ENCODE results near the gene STON1. TPM values are rescaled to one million over a fixed set of nuclear protein-coding genes. Genes with fewer than 3 reads are reported as not detected.

STON1 gene
- total and polyA plus RNA-seq, 4 donors: 16.5 to 19.5 (median 18.1) TPM

DNA sequence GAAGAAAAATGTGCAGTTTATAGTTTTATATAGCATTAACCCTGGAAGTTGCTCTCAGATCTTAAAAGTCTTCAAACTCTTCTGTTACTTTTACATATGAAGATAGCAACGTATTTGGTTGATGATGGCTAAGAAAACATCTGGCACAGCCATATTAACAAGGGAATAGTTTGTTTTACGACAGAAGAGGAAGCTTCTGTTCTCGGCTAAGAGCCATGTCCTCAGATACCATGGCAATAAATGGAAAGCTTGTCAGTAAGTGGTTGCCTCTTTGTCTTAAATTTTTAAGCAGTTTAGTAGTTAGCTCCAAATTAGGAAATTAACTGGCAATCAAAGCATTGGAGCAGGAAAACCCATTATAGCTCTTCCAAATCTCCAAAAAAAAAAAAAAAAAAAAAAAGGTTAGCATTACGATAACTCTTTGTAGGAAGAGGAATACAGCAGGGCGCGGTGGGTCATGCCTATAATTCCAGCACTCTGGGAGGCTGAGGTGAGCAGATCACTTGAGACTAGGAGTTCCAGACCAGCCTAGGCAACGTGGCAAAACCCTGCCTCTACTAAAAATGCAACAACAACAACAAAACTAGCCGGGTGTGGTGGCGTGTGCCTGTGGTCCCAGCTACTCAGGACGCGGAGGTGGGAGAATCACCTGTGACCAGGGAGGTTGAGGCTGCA is 4.5 kb upstream of the STON1 start:
- peaks cover 14% of the 10 kb centered on the region for H3K4me1 ChIP-seq (ENCODE audit: control insufficient read depth, insufficient read depth, low read length)

DNA sequence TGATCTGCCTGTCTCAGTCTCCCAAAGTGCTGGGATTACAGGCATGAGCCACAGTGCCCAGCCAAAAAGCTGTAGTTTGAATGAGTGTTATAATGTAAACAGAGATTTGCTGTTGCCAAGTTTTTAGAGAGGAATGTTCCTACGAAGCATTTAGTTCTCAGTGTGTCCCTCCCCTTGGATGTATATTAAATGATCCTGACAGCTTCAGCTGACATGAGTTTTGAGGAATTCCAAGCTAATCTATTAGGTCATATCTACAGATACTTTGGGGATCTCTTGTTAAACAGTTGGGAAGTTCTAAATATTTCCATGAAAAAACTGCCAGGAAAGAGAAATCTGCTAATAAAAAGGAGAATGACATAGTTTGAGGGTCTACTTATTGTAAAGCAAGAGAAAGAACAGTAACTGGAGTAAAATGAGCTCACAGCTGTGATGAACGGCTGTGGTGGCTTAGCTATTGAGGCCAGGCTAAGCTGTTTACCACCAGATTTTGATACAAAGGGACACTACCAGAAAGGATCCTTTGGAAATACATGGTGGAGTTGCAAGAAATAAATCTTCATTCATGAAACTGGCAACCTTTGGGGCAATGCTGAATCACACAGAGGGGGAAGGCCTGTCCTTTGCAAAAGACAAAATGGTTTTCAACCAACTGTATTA is 2.6 kb upstream of the STON1 start:
- WGBS (ENCODE audit: insufficient coverage): 37% methylated on average over 2 of the region's 2 CpGs

More for the DNA sequence above, 4.5 kb upstream of the STON1 start:
- H3K27me3 ChIP-seq (ENCODE audit: control insufficient read depth, insufficient read depth, low read length): no peaks in the 10 kb centered on the region
- H3K9me3 ChIP-seq (ENCODE audit: control insufficient read depth, insufficient read depth, low read length): no peaks in the 10 kb centered on the region
- no peak overlapping the region for H3K27ac ChIP-seq (ENCODE audit: low read depth, low read length)
- H3K36me3 ChIP-seq (ENCODE audit: control insufficient read depth, insufficient read depth, low read length): peaks cover 8% of the 10 kb centered on the region
- peak in 2 of 6 donors; percentile 43 to 84 for DNase-seq (ENCODE audit: low read depth in 4 of 6, low spot score in 6 of 6)
- WGBS (ENCODE audit: insufficient coverage): no CpG with 5 or more reads among the region's 11 CpGs
- no peak overlapping the region for H3K4me3 ChIP-seq (ENCODE audit: low read depth, low read length)

DNA sequence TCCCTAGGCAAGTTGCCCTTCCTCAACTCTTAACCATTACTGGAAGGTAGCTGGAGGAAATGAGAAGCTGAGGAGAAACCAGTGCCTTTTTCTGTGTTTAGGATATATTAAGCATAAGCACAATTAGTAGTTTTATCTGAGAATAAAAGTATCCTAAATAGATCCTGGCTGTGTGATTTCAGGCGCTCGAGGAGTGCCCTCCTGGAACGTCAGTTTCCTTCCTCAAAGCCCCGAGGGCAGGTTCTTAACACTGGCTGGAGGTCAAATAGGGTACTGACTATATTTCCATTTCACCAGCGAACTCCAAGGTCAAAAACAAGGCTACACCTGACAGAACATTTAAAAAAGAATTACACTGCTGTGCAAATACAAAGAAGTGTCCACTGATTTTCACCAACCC is 1.5 kb upstream of the STON1 start:
- Histone ChIP-seq H3K27me3 (ENCODE audit: control insufficient read depth, insufficient read depth, low read length) (no peaks in the 10 kb centered on the region), H3K36me3 (ENCODE audit: control insufficient read depth, insufficient read depth, low read length) (no peaks in the 10 kb centered on the region), H3K27ac (ENCODE audit: low read depth, low read length) (no peak overlapping the region), H3K9me3 (ENCODE audit: control insufficient read depth, insufficient read depth, low read length) (no peaks in the 10 kb centered on the region), H3K4me3 (ENCODE audit: low read depth, low read length) (no peak overlapping the region), H3K4me1 (ENCODE audit: control insufficient read depth, insufficient read depth, low read length) (peaks cover 21% of the 10 kb centered on the region)
- 88% methylated on average over 1 of the region's 5 CpGs for WGBS (ENCODE audit: insufficient coverage)
- no peak for DNase-seq (ENCODE audit: low read depth in 4 of 6, low spot score in 6 of 6)

More for the DNA sequence above, 2.6 kb upstream of the STON1 start:
- H3K4me3 ChIP-seq (ENCODE audit: low read depth, low read length): no peak overlapping the region
- no peaks in the 10 kb centered on the region for H3K36me3 ChIP-seq (ENCODE audit: control insufficient read depth, insufficient read depth, low read length)
- no peak overlapping the region for H3K27ac ChIP-seq (ENCODE audit: low read depth, low read length)
- H3K9me3 ChIP-seq (ENCODE audit: control insufficient read depth, insufficient read depth, low read length): no peaks in the 10 kb centered on the region
- H3K4me1 ChIP-seq (ENCODE audit: control insufficient read depth, insufficient read depth, low read length): peaks cover 21% of the 10 kb centered on the region
- no peak for DNase-seq (ENCODE audit: low read depth in 4 of 6, low spot score in 6 of 6)
- no peaks in the 10 kb centered on the region for H3K27me3 ChIP-seq (ENCODE audit: control insufficient read depth, insufficient read depth, low read length)

DNA sequence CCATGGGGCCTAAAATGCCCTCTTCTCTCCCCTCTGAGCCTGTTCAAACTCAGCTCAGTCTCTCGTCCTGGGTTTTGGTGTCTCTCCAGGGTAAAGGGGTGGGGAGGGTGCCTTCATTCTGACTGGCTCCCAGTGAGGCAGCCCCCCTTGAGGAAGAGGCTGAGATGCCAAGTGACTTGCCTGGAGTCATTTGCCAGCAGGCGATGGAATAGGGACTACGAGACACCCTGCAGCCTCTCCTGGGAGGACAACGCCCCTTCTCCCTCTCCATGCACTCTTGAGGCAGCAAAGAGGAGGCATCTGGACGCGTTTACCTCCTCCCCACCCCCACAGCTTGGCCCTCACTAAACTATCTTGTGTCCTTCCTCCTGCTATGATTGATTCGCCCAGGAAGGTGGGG is 760 bp upstream of the STON1 start:
- Histone ChIP-seq H3K27ac (ENCODE audit: low read depth, low read length) (no peak overlapping the region), H3K9me3 (ENCODE audit: control insufficient read depth, insufficient read depth, low read length) (no peaks in the 10 kb centered on the region), H3K36me3 (ENCODE audit: control insufficient read depth, insufficient read depth, low read length) (no peaks in the 10 kb centered on the region), H3K4me3 (ENCODE audit: low read depth, low read length) (no peak overlapping the region), H3K27me3 (ENCODE audit: control insufficient read depth, insufficient read depth, low read length) (no peaks in the 10 kb centered on the region), H3K4me1 (ENCODE audit: control insufficient read depth, insufficient read depth, low read length) (peaks cover 21% of the 10 kb centered on the region)
- 40% methylated on average over 1 of the region's 7 CpGs for WGBS (ENCODE audit: insufficient coverage)
- no peak for DNase-seq (ENCODE audit: low read depth in 4 of 6, low spot score in 6 of 6)

DNA sequence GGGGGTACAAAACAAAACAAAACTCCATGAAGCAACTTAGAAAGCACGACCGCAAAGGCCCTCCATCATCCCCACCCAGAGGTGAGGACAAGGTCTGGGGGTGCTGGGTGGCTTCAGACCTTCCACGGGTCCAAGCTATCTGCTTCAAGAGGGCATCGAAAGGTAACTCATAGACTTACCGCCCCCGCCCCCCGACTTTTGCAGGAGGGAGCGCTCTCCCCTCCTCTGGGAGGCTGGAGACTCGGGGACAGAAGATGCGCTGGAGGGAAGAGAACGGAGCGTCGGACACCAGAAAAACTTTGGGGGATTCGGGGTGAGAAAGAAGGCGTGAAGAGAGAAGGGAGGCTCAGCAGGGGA is 300 bp upstream of the STON1 start:
- Histone ChIP-seq H3K36me3 (ENCODE audit: control insufficient read depth, insufficient read depth, low read length) (no peaks in the 10 kb centered on the region), H3K27ac (ENCODE audit: low read depth, low read length) (peak overlapping the region; percentile 25), H3K4me1 (ENCODE audit: control insufficient read depth, insufficient read depth, low read length) (peaks cover 21% of the 10 kb centered on the region), H3K9me3 (ENCODE audit: control insufficient read depth, insufficient read depth, low read length) (no peaks in the 10 kb centered on the region), H3K4me3 (ENCODE audit: low read depth, low read length) (peak overlapping the region; percentile 78), H3K27me3 (ENCODE audit: control insufficient read depth, insufficient read depth, low read length) (no peaks in the 10 kb centered on the region)
- no peak for DNase-seq (ENCODE audit: low read depth in 4 of 6, low spot score in 6 of 6)
- no CpG with 5 or more reads among the region's 15 CpGs for WGBS (ENCODE audit: insufficient coverage)

DNA sequence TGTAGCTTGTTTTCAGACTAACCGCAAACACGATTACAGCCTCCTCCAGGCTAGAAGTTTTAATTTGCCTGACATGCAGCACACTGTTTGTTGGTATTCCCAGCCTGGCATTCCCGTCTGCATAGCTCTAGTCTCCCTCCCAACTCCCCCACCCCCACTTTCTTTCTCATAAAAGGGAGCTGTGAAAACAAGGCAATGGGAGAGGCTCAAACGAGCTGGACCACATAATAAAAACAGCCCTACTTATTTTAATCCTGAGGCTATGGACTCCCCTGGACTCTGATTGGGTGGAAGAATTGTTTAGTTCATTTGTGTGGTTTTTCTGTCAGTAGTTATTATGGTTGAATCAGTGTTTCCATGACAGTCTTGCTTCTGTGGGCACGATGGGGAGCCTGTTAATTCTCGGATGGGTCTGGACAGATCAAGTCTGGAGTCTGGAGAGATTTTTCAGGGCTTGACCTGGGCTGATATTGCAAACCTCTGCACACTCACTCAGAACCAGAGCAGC is 1.2 kb downstream of the STON1 start:
- 0% methylated on average over 2 of the region's 6 CpGs for WGBS (ENCODE audit: insufficient coverage)
- Histone ChIP-seq H3K36me3 (ENCODE audit: control insufficient read depth, insufficient read depth, low read length) (no peaks in the 10 kb centered on the region), H3K4me1 (ENCODE audit: control insufficient read depth, insufficient read depth, low read length) (peaks cover 17% of the 10 kb centered on the region), H3K27ac (ENCODE audit: low read depth, low read length) (peak overlapping the region; percentile 89), H3K9me3 (ENCODE audit: control insufficient read depth, insufficient read depth, low read length) (no peaks in the 10 kb centered on the region), H3K27me3 (ENCODE audit: control insufficient read depth, insufficient read depth, low read length) (no peaks in the 10 kb centered on the region), H3K4me3 (ENCODE audit: low read depth, low read length) (peak overlapping the region; percentile 78)
- DNase-seq (ENCODE audit: low read depth in 4 of 6, low spot score in 6 of 6): peak in 4 of 6 donors; percentile 40 to 84 (median 73)

DNA sequence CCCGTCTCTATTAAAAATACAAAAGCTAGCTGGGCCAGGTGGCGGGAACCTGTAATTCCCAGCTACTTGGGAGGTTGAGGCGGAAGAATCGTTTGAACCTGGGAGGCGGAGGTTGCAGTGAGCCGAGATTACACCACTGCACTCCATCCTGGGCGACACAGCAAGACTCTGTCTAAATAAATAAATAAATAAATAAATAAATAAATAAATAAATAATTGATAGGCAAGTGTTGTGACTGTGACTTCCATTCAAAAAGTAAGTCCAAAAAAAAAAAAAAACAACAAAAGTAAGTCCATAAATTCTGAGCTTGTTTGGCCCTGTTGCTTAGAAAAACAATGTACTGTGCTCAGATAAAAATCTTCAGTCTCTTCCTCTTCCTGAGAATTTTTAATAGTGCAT is 2.2 kb downstream of the STON1 start:
- Histone ChIP-seq H3K36me3 (ENCODE audit: control insufficient read depth, insufficient read depth, low read length) (no peaks in the 10 kb centered on the region), H3K4me3 (ENCODE audit: low read depth, low read length) (no peak overlapping the region), H3K27me3 (ENCODE audit: control insufficient read depth, insufficient read depth, low read length) (no peaks in the 10 kb centered on the region), H3K4me1 (ENCODE audit: control insufficient read depth, insufficient read depth, low read length) (peaks cover 17% of the 10 kb centered on the region), H3K27ac (ENCODE audit: low read depth, low read length) (no peak overlapping the region), H3K9me3 (ENCODE audit: control insufficient read depth, insufficient read depth, low read length) (no peaks in the 10 kb centered on the region)
- no peak for DNase-seq (ENCODE audit: low read depth in 4 of 6, low spot score in 6 of 6)
- 95% methylated on average over 4 of the region's 7 CpGs for WGBS (ENCODE audit: insufficient coverage)

DNA sequence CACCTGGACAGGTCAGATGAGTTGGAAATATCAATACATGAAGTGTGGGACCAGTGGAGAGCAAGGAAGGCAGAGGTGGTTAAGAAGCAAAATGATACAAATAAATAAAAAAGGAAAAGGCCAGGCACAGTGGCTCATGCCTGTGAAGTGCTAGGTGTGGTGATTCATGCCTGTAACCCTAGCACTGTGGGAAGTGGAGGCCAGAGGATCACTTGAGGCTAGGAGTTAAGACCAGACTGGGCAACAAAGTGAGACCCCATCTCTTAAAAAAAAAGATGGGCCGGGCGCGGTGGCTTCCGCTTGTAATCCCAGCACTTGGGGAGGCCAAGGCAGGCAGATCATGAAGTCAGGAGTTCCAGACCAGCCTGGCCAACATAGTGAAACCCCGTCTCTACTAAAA is 2.9 kb downstream of the STON1 start:
- H3K9me3 ChIP-seq (ENCODE audit: control insufficient read depth, insufficient read depth, low read length): no peaks in the 10 kb centered on the region
- no peaks in the 10 kb centered on the region for H3K36me3 ChIP-seq (ENCODE audit: control insufficient read depth, insufficient read depth, low read length)
- H3K4me1 ChIP-seq (ENCODE audit: control insufficient read depth, insufficient read depth, low read length): peaks cover 17% of the 10 kb centered on the region
- DNase-seq (ENCODE audit: low read depth in 4 of 6, low spot score in 6 of 6): no peak
- no peaks in the 10 kb centered on the region for H3K27me3 ChIP-seq (ENCODE audit: control insufficient read depth, insufficient read depth, low read length)
- no peak overlapping the region for H3K27ac ChIP-seq (ENCODE audit: low read depth, low read length)
- no peak overlapping the region for H3K4me3 ChIP-seq (ENCODE audit: low read depth, low read length)
- WGBS (ENCODE audit: insufficient coverage): 93% methylated on average over 5 of the region's 5 CpGs

DNA sequence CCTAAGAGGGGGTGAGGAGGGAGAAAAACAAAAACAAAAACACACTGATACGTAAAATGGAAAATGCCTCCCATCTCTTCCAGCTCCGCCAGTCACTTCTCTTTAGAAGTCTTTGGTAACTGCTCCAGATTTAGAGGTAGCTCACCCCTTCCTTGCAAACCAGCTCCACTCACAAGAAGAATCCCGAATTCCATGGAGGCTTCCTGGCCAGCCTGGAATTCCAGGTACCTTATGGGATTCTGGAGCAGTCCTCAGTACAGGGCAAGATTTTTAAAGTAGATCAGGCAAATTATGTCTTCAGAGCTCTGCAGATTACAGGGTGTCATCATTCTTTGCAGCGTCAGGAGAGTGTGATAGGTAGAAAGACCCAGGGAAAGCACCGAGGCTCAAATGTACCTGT is 4.8 kb downstream of the STON1 start:
- 78% methylated on average over 1 of the region's 5 CpGs for WGBS (ENCODE audit: insufficient coverage)
- Histone ChIP-seq H3K36me3 (ENCODE audit: control insufficient read depth, insufficient read depth, low read length) (no peaks in the 10 kb centered on the region), H3K27ac (ENCODE audit: low read depth, low read length) (no peak overlapping the region), H3K9me3 (ENCODE audit: control insufficient read depth, insufficient read depth, low read length) (no peaks in the 10 kb centered on the region), H3K27me3 (ENCODE audit: control insufficient read depth, insufficient read depth, low read length) (no peaks in the 10 kb centered on the region), H3K4me3 (ENCODE audit: low read depth, low read length) (no peak overlapping the region), H3K4me1 (ENCODE audit: control insufficient read depth, insufficient read depth, low read length) (peaks cover 9% of the 10 kb centered on the region)
- DNase-seq (ENCODE audit: low read depth in 4 of 6, low spot score in 6 of 6): no peak
